Kidney tubule cell (primary cell): Measurements from ENCODE around the gene GPR15LG.

Experiments
- DNase-seq: peaks from one replicate; pipeline ENCODE4 v3.0.0-alpha.2; 2018; ENCODE audit warnings: low spot score

Gene GPR15LG

GRCh38 chr10:84214612-84215235, 41.1 kb downstream of the GPR15LG start:
- DNase-seq: peak; percentile 24

GRCh38 chr10:84216834-84217233, 43.2 kb downstream of the GPR15LG start:
- no peak for DNase-seq

- DNase-seq: no peak
Observed at GRCh38 chr10:84217746-84218145, 44.1 kb downstream of the GPR15LG start.

DNA sequence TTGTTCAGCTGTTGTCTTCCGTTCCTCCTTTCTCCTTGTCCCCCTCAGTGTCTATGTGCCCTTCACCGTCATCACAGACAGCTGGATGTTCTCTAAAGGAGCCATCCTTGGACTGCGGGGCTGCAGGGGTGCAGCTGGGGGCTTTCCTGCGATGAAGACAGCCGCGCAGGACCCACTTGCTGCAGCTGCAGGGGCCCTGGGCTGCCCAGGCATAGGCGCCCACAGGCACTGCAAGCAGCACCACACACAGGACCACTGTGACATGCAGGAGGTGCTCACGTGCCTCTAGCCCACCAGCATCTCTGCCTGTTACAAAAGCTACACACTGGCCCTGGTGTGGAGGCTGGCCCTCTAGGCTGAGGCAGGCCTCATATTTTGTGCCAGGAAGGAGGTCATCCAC, 48.3 kb downstream of the GPR15LG start:
- no peak for DNase-seq

DNA sequence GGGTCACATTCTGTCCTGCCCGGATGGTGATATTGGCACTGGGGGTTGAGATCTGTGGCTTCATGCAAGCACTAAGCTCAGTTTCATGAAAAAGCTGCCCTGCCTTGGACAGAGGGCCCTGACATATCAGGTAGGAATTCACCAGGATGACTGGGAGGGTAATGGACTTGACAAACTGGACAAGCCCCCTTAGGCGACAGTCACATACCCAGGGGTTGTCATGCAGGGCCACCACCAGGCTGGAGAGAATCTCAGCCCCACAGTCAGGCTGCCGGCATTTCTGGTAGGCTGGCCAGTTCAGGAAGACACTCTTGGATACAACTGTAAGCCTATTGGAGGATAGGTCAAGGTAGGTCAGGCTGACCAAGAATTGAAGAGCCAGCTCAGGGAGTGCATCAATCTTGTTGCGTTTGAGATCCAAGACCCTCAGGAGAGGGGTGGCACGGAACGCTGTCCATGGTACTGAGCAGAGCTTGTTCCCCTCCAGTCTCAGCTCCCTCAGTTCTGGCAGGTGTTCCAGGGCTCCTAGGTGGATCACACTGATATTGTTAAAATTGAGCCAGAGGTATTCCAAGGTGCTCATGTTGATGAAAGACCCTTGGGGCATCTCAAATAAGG, 50.9 kb downstream of the GPR15LG start:
- no peak for DNase-seq

- no peak for DNase-seq
Observed at GRCh38 chr10:84225427-84226173, 52.0 kb downstream of the GPR15LG start, which contains the start of gene LRIT2. LRIT2 (minus strand) TSS chr10:84225544; CDS start chr10:84225520, 24 bp downstream.

GRCh38 chr10:84226616-84227015, 53.0 kb downstream of the GPR15LG start:
- DNase-seq: no peak

DNA sequence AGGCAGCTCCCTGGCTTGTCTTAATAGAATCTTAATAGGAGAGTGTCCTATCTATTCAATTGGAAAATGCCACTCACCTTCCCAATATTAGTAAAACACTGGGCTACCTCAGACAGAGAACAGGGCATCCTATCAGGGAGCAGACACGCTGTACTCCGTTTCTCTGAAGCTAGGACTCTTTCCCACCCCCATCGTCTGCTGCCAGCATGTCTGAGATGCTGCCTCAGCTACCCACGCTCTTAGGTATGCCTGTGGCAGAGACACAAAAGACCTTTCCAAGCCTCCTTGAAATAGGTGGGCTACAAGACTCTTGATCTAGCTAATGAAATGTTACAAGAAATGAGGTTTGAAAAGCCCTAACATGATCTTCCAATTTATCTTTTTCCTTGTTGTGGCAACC, 54.2 kb downstream of the GPR15LG start:
- DNase-seq: no peak

DNA sequence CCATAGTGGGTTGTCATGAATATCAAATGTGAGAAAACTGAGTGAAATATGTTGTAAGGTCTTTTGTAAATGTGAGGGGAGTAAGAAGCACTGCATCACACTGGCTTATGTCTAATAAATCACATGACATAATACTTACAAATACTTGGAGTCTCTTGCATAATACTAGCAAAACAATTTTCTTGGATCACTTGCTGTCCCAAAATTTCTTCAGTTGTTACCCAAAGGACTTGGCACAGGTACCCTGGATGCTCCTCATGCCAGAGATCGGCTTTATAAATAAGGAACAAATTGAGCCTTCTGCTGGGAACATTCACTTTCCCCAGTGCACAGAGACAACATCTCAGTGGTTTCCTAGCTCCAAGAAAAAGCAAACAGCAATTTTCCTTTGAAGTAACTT, 56.8 kb downstream of the GPR15LG start:
- no peak for DNase-seq

DNA sequence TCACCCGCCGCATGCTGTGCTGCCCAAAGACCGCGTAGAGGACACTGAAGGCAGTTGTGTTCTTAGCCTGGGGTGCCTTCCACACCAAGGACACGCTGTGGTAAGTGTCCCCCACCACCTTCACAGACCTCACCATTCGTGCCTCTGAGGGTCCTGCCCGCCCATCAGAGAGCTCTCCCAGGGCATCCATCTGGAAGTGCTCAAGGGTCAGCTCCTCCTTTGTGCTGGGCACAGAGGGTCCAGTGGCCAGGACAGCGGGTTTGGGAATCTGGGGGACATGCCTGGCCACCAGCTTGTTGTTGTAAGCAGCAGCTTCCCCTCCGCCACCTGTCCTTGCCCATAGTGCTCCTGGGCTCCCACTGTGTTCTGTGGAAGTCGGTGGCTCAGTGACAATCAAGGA, 58.8 kb downstream of the GPR15LG start:
- no peak for DNase-seq

DNA sequence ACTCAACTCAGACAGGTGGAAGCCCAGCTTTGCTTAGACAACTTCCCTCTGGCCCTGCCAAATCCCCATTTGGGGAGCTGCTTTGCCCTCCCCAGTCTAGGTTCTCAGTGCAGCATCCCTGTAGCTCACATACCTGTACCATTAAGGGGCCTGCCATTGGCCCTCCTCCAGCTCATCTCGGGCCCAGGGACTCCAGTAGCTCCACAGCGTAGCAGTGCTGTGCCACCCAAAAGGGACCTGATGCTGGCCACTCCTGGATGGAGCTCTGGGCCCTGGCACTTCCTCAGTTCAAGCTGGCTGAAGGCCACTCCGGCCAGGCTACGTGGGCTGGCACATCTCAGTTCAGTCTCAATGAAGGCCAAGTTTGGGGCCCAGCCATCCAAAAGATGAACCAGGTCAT, 60.3 kb downstream of the GPR15LG start:
- no peak for DNase-seq

- no peak for DNase-seq
Observed at GRCh38 chr10:84234479-84234878, 60.9 kb downstream of the GPR15LG start.
